DOHH2 (cell line): ENCODE measurements around the gene SLC2A3.
"Not testable (repeated sequence)": the region's sequence is repeated elsewhere in the genome, so short reads cannot be mapped to it uniquely, and the experiment has no call there.

Experiments used
- CTCF ChIP-seq: fragments of 200-600 bp; sonication (generic); IDR thresholded peaks from one replicate; pipeline ENCODE4 v1.5.1; 2014; ENCODE audit warnings: antibody characterized with exemption, mild to moderate bottlenecking, low read depth, low read length; ENCODE audit not compliant: poor library complexity, severe bottlenecking
- EZH2phosphoT487 ChIP-seq: fragments of 200-600 bp; sonication (generic); IDR thresholded peaks from 2 replicates; pipeline ENCODE4 v1.6.1; 2017; ENCODE audit warnings: borderline replicate concordance, mild to moderate bottlenecking, antibody characterized with exemption, low read length, moderate library complexity, mixed read lengths

DNA sequence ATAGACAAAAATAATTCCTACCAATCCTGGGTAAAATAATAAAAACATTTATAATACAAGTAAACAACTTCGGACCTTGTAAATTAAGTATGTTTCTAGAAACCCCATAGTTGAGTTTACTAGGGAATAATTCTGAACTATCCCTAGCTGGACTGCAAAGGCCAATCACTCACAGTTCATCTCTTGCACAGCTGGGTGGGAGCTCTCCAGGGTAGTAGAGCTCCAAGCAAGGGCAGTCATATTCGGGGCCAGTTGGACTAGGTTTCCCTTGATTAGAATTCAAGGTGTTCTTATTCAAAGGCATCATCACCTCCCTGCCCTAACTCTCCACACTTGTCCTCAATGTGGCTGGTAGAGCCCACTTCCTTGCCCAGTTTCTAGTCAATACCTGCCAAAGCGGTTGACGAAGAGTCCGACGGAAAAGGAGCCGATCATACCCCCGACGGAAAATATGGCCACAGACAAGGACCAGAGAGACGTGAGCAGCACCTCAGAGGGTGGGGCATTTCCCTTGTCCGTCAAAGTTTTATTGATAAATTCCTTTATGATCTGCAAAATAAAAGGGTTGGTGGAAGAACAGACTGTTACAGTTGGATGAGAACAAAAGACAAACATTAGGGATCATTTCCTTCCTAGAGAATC is 3.3 kb downstream of the SLC2A3 start:
- TF ChIP-seq CTCF, EZH2phosphoT487: not testable (repeated sequence)
